ENCODE results near the gene AATF.

The AATF gene

DNA sequence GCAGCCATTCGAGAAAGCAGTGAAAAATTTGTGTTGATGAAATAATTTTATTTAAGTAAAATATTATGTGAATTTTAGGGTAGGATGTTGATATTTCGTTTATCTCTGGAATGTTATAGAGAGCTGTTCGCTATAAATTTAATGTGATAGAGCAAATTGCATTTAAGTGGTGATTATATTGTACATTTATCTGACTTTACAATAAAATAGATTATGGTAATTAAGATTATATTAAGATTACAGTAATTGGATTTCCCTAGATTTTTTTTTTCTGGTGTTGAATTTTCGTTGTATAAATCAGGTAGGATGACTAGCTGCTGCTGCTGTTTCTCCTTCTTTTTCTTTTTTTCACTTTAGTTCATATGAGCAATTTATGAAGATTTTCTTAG is 71.0 kb downstream of the AATF start:
- peaks cover 24% of the 10 kb centered on the region for H3K4me1 ChIP-seq
- no peaks in the 10 kb centered on the region for H3K27me3 ChIP-seq
- TF ChIP-seq, protein P1, sequence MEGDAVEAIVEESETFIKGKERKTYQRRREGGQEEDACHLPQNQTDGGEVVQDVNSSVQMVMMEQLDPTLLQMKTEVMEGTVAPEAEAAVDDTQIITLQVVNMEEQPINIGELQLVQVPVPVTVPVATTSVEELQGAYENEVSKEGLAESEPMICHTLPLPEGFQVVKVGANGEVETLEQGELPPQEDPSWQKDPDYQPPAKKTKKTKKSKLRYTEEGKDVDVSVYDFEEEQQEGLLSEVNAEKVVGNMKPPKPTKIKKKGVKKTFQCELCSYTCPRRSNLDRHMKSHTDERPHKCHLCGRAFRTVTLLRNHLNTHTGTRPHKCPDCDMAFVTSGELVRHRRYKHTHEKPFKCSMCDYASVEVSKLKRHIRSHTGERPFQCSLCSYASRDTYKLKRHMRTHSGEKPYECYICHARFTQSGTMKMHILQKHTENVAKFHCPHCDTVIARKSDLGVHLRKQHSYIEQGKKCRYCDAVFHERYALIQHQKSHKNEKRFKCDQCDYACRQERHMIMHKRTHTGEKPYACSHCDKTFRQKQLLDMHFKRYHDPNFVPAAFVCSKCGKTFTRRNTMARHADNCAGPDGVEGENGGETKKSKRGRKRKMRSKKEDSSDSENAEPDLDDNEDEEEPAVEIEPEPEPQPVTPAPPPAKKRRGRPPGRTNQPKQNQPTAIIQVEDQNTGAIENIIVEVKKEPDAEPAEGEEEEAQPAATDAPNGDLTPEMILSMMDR (IDR thresholded peaks at IDR 0.05; ENCODE audit: low read depth, low read length): no peak
- no peak overlapping the region for H3K4me3 ChIP-seq (ENCODE audit: low read depth, low read length)
- no peak for DNase-seq
- H3K9me3 ChIP-seq: no peaks in the 10 kb centered on the region
- peaks cover 8% of the 10 kb centered on the region for H3K36me3 ChIP-seq

DNA sequence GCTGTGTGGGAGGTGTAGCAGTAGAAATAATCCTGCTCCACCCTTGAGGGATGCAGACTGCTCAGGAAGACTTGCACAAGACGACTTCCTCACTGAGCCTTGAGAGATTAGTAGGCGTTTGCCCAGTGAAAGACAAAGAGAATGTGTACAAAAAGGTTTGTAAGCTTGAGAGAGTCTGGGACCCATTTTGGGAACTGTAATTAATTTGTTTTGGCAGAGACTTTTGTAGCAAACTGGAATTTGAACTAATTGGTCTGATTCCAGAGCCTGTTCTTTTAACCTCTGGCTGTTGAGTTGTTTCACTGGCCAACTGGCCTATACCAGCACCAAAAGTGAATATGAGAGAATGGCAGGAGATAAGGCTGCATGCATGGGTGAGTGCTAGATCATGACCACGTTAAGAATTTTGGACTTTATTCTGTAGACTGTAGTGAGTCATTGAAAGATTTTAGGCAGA is 75.5 kb downstream of the AATF start:
- TF ChIP-seq, protein P1 (IDR thresholded peaks at IDR 0.05; ENCODE audit: low read depth, low read length): no peak
- Histone ChIP-seq H3K36me3 (peaks cover 8% of the 10 kb centered on the region), H3K4me3 (ENCODE audit: low read depth, low read length) (no peak overlapping the region), H3K4me1 (peaks cover 30% of the 10 kb centered on the region), H3K27me3 (no peaks in the 10 kb centered on the region), H3K9me3 (no peaks in the 10 kb centered on the region)
- no peak for DNase-seq

DNA sequence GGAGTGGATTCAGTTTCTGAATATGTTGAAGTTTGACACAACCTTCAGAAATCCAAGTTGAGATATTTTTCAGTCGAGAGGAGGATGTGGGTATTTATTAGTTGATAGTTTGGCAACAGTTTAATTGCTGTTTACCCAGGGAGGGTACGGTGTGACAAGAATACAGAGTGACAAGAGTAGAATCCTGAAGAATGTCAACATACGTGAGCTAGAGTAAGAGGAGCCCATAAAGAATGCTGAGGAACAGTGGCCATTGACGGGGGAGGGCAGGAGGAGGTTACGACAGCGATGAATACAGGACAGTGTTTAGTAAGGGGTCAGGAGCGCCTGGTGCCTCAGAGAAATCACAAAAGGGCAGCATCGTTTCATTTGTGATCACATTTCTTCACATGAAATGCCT is 76.5 kb downstream of the AATF start:
- DNase-seq: no peak
- TF ChIP-seq, protein P1 (IDR thresholded peaks at IDR 0.05; ENCODE audit: low read depth, low read length): no peak
- H3K4me3 ChIP-seq (ENCODE audit: low read depth, low read length): no peak overlapping the region
- peaks cover 8% of the 10 kb centered on the region for H3K36me3 ChIP-seq
- no peaks in the 10 kb centered on the region for H3K27me3 ChIP-seq
- no peaks in the 10 kb centered on the region for H3K9me3 ChIP-seq
- H3K4me1 ChIP-seq: peaks cover 24% of the 10 kb centered on the region

DNA sequence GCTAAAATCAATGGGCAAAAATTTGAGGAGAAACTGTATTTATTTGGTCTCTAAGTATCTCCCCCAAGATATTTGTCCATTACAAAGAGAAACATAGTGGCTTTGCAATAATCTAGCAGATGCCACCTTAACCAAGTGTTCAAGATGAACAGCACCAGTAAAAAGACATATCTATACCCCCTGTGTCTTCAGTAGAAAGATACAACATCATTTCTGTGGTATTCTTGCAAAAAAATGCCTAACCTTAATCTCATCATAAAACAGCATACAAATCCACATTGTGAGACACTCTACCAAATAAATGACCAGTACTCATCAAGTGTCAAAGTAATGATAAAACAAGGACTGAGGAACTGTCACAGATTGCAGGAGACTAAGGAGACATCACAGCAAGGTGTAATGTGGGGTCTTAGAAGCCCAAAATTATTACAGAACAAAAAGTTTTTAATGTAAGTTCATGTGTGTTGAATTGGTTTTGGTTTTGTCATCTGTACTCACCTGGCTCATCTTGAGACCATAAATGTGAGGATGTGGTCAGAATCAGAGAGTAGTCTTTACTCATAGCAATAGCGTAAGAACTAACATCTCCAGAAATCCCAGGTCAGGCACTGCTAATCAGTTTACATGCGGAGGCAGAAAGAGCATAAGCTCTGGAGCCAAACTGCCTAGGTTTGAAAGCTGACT is 77.2 kb downstream of the AATF start:
- DNase-seq: no peak
- Histone ChIP-seq H3K4me1 (peaks cover 24% of the 10 kb centered on the region), H3K36me3 (peaks cover 3% of the 10 kb centered on the region; the same call in 1 of the 2 replicates), H3K9me3 (no peaks in the 10 kb centered on the region), H3K4me3 (ENCODE audit: low read depth, low read length) (no peak overlapping the region), H3K27me3 (no peaks in the 10 kb centered on the region)
- TF ChIP-seq, protein P1 (IDR thresholded peaks at IDR 0.05; ENCODE audit: low read depth, low read length): no peak

DNA sequence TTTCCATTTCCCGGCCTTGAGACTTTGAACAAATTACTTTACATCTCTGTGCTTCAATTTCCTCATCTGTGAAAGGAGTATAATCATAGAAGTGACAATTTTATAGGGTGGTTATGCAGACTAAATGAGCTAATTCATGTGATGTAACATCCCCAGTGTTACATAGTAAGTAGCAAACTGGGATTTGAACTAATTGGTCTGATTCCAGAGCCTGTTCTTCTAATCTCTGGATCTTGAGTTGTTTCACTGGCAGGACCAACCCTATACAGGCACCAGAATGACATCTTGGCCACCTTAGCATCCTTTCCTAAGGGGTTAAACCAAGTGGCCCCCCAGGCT is 77.7 kb downstream of the AATF start:
- TF ChIP-seq, protein P1 (IDR thresholded peaks at IDR 0.05; ENCODE audit: low read depth, low read length): no peak
- DNase-seq: no peak
- peaks cover 24% of the 10 kb centered on the region for H3K4me1 ChIP-seq
- H3K27me3 ChIP-seq: no peaks in the 10 kb centered on the region
- H3K36me3 ChIP-seq: peaks cover 6% of the 10 kb centered on the region
- H3K9me3 ChIP-seq: no peaks in the 10 kb centered on the region
- no peak overlapping the region for H3K4me3 ChIP-seq (ENCODE audit: low read depth, low read length)

DNA sequence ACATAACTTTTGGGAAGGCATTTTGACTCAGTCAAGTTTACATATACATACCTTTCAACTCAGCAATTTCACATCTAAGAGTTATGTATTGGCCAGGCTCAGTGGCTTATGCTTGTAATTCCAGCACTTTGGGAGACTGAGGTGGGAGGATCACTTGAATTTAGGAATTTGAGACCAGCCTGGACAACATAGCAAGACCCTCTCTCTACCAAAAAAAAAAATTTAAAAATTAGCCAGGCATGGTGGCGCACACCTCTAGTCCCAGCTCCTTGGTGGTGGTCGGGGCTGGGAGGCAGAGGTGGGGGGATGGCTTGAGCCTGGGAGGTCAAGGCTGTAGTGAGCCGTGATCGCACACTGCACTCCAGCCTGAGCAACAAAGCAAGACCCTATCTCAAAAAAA is 79.3 kb downstream of the AATF start:
- H3K36me3 ChIP-seq: peaks cover 15% of the 10 kb centered on the region

More for the DNA sequence above, 79.3 kb downstream of the AATF start:
- Histone ChIP-seq H3K27me3 (no peaks in the 10 kb centered on the region), H3K4me3 (ENCODE audit: low read depth, low read length) (no peak overlapping the region), H3K9me3 (no peaks in the 10 kb centered on the region), H3K4me1 (peaks cover 24% of the 10 kb centered on the region)
- TF ChIP-seq, protein P1 (IDR thresholded peaks at IDR 0.05; ENCODE audit: low read depth, low read length): no peak
- no peak for DNase-seq

Data from BE2C (cell line).